ENCODE results near the gene IYD. TPM values are rescaled to one million over a fixed set of nuclear protein-coding genes. Genes with fewer than 3 reads are reported as not detected.

IYD gene
- total RNA-seq, 2 experiments from 2014 or later = not detected

GRCh38 chr6:150355932-150356331 lies 12.9 kb upstream of the IYD start:
- no peak overlapping the region for H3K4me3 ChIP-seq (ENCODE audit: low read length)
- no peak overlapping the region for H3K27ac Mint-ChIP-seq
- no peaks in the 10 kb centered on the region for H3K4me1 Mint-ChIP-seq (ENCODE audit: low read depth)
- ChIA-PET CTCF (no interaction called here), POLR2A (no interaction called here)
- no peaks in the 10 kb centered on the region for H3K9me3 Mint-ChIP-seq
- H3K36me3 ChIP-seq (ENCODE audit: insufficient read depth, low read length) = no peaks in the 10 kb centered on the region
- DNase-seq (no peak), ATAC-seq (ENCODE audit: poor library complexity) (no peak)
- no peak overlapping the region for H3K27ac ChIP-seq (ENCODE audit: low read depth in 1 of 2, low read length in 2 of 2)
- H3K27me3 ChIP-seq (ENCODE audit: control insufficient read depth in 1 of 2, insufficient read depth in 2 of 2, low read length in 2 of 2) = no peaks in the 10 kb centered on the region
- no peak overlapping the region for H3K4me3 Mint-ChIP-seq
- peaks cover 17% of the 10 kb centered on the region for H3K27me3 Mint-ChIP-seq
- H3K9me3 ChIP-seq (ENCODE audit: control insufficient read depth in 1 of 2, insufficient read depth in 1 of 2, low read length in 2 of 2) = no peaks in the 10 kb centered on the region
- H3K4me1 ChIP-seq (ENCODE audit: insufficient read depth, low read length) = no peaks in the 10 kb centered on the region
- no peak for TF ChIP-seq CTCF (IDR thresholded peaks at IDR 0.05)
- no peaks in the 10 kb centered on the region for H3K36me3 Mint-ChIP-seq (ENCODE audit: low read depth)
- intact Hi-C loops (cut with DNase I, micrococcal nuclease) = no loop called here

GRCh38 chr6:150361876-150362275 lies 6.9 kb upstream of the IYD start:
- H3K9me3 Mint-ChIP-seq = no peaks in the 10 kb centered on the region
- no peaks in the 10 kb centered on the region for H3K4me1 Mint-ChIP-seq (ENCODE audit: low read depth)
- Histone ChIP-seq H3K27me3 (ENCODE audit: control insufficient read depth in 1 of 2, insufficient read depth in 2 of 2, low read length in 2 of 2) (no peaks in the 10 kb centered on the region), H3K4me1 (ENCODE audit: insufficient read depth, low read length) (no peaks in the 10 kb centered on the region), H3K27ac (ENCODE audit: low read depth in 1 of 2, low read length in 2 of 2) (no peak overlapping the region), H3K36me3 (ENCODE audit: insufficient read depth, low read length) (no peaks in the 10 kb centered on the region), H3K9me3 (ENCODE audit: control insufficient read depth in 1 of 2, insufficient read depth in 1 of 2, low read length in 2 of 2) (no peaks in the 10 kb centered on the region), H3K4me3 (ENCODE audit: low read length) (no peak overlapping the region)
- ChIA-PET CTCF (no interaction called here), POLR2A (no interaction called here)
- DNase-seq = no peak
- no peaks in the 10 kb centered on the region for H3K36me3 Mint-ChIP-seq (ENCODE audit: low read depth)
- no peak for TF ChIP-seq CTCF (IDR thresholded peaks at IDR 0.05)
- intact Hi-C loops (cut with DNase I, micrococcal nuclease) = no loop called here
- no peak overlapping the region for H3K4me3 Mint-ChIP-seq
- ATAC-seq (ENCODE audit: poor library complexity) = no peak
- peaks cover 10% of the 10 kb centered on the region for H3K27me3 Mint-ChIP-seq
- H3K27ac Mint-ChIP-seq = no peak overlapping the region

- no peaks in the 10 kb centered on the region for H3K27me3 ChIP-seq (ENCODE audit: control insufficient read depth in 1 of 2, insufficient read depth in 2 of 2, low read length in 2 of 2)
- H3K4me3 ChIP-seq (ENCODE audit: low read length) = no peak overlapping the region
- H3K4me1 Mint-ChIP-seq (ENCODE audit: low read depth) = no peaks in the 10 kb centered on the region
- intact Hi-C loops (cut with DNase I, micrococcal nuclease) = no loop called here
- H3K9me3 ChIP-seq (ENCODE audit: control insufficient read depth in 1 of 2, insufficient read depth in 1 of 2, low read length in 2 of 2) = no peaks in the 10 kb centered on the region
- POLR2A ChIA-PET = no interaction called here
- H3K27me3 Mint-ChIP-seq = peaks cover 6% of the 10 kb centered on the region
- no peaks in the 10 kb centered on the region for H3K36me3 ChIP-seq (ENCODE audit: insufficient read depth, low read length)
- H3K4me1 ChIP-seq (ENCODE audit: insufficient read depth, low read length) = no peaks in the 10 kb centered on the region
- CTCF ChIA-PET = no interaction called here
- DNase-seq = no peak
- H3K27ac Mint-ChIP-seq = no peak overlapping the region
- ATAC-seq (ENCODE audit: poor library complexity) = no peak
- no peak overlapping the region for H3K4me3 Mint-ChIP-seq
- H3K9me3 Mint-ChIP-seq = no peaks in the 10 kb centered on the region
- no peak overlapping the region for H3K27ac ChIP-seq (ENCODE audit: low read depth in 1 of 2, low read length in 2 of 2)
- no peaks in the 10 kb centered on the region for H3K36me3 Mint-ChIP-seq (ENCODE audit: low read depth)
- TF ChIP-seq CTCF (IDR thresholded peaks at IDR 0.05) = no peak
Measured at GRCh38 chr6:150363733-150364132, 5.1 kb upstream of the IYD start.

All from CD4-positive, alpha-beta T cell (primary cell).